Measurements from ENCODE around the gene TENT5A. TPM values are rescaled to one million over a fixed set of nuclear protein-coding genes. Genes with fewer than 3 reads are reported as not detected.

The TENT5A gene
- total RNA-seq, 6 experiments from 2014 or later, result 52.7 to 67.2 (median 62.0) TPM

- peaks cover 83% of the 10 kb centered on the region for H3K4me1 Mint-ChIP-seq (ENCODE audit: low read depth)
- peak overlapping the region; percentile 63; the same call in 1 of the 2 replicates for H3K4me3 Mint-ChIP-seq
- no peak for TF ChIP-seq CTCF (IDR thresholded peaks at IDR 0.05)
- DNase-seq, result no peak
- no peaks in the 10 kb centered on the region for H3K27me3 Mint-ChIP-seq (ENCODE audit: insufficient read depth)
- peak overlapping the region; percentile 78 for H3K27ac Mint-ChIP-seq
- H3K36me3 Mint-ChIP-seq (ENCODE audit: low read depth), result peaks cover 7% of the 10 kb centered on the region; the same call in 1 of the 2 replicates
- H3K9me3 Mint-ChIP-seq, result no peaks in the 10 kb centered on the region
These were observed 10.1 kb upstream of the TENT5A start for GRCh38 chr6:81762606-81763005.

GRCh38 chr6:81762132-81762531, 9.7 kb upstream of the TENT5A start:
- no peak for TF ChIP-seq CTCF (IDR thresholded peaks at IDR 0.05)
- peak overlapping the region; percentile 78 for H3K27ac Mint-ChIP-seq
- peaks cover 81% of the 10 kb centered on the region for H3K4me1 Mint-ChIP-seq (ENCODE audit: low read depth)
- peaks cover 7% of the 10 kb centered on the region; the same call in 1 of the 2 replicates for H3K36me3 Mint-ChIP-seq (ENCODE audit: low read depth)
- no peaks in the 10 kb centered on the region for H3K27me3 Mint-ChIP-seq (ENCODE audit: insufficient read depth)
- DNase-seq, result peak; percentile 20
- H3K4me3 Mint-ChIP-seq, result peak overlapping the region; percentile 63
- no peaks in the 10 kb centered on the region for H3K9me3 Mint-ChIP-seq

GRCh38 chr6:81761197-81761596, 8.7 kb upstream of the TENT5A start:
- Mint-ChIP-seq H3K9me3 (no peaks in the 10 kb centered on the region), H3K4me1 (ENCODE audit: low read depth) (peaks cover 79% of the 10 kb centered on the region), H3K36me3 (ENCODE audit: low read depth) (peaks cover 7% of the 10 kb centered on the region; the same call in 1 of the 2 replicates), H3K4me3 (peak overlapping the region; percentile 57), H3K27me3 (ENCODE audit: insufficient read depth) (no peaks in the 10 kb centered on the region), H3K27ac (peak overlapping the region; percentile 87)
- TF ChIP-seq CTCF (IDR thresholded peaks at IDR 0.05), result no peak
- DNase-seq, result peak; percentile 60

- no peak for DNase-seq
- TF ChIP-seq CTCF (IDR thresholded peaks at IDR 0.05), result no peak
- Mint-ChIP-seq H3K4me3 (no peak overlapping the region), H3K36me3 (ENCODE audit: low read depth) (peaks cover 2% of the 10 kb centered on the region; the same call in 1 of the 2 replicates), H3K27me3 (ENCODE audit: insufficient read depth) (no peaks in the 10 kb centered on the region), H3K27ac (no peak overlapping the region), H3K9me3 (no peaks in the 10 kb centered on the region), H3K4me1 (ENCODE audit: low read depth) (peaks cover 65% of the 10 kb centered on the region)
These were observed 7.3 kb upstream of the TENT5A start for GRCh38 chr6:81759782-81760181.

- H3K36me3 Mint-ChIP-seq (ENCODE audit: low read depth), result no peaks in the 10 kb centered on the region
- no peaks in the 10 kb centered on the region for H3K9me3 Mint-ChIP-seq
- peaks cover 58% of the 10 kb centered on the region for H3K4me1 Mint-ChIP-seq (ENCODE audit: low read depth)
- H3K27ac Mint-ChIP-seq, result no peak overlapping the region
- no peaks in the 10 kb centered on the region for H3K27me3 Mint-ChIP-seq (ENCODE audit: insufficient read depth)
- no peak for TF ChIP-seq CTCF (IDR thresholded peaks at IDR 0.05)
- no peak overlapping the region for H3K4me3 Mint-ChIP-seq
- no peak for DNase-seq
These were observed 5.7 kb upstream of the TENT5A start for GRCh38 chr6:81758221-81758620.

- no peak for DNase-seq
- no peaks in the 10 kb centered on the region; the same call in 1 of the 2 replicates for H3K27me3 Mint-ChIP-seq (ENCODE audit: insufficient read depth)
- H3K27ac Mint-ChIP-seq, result no peak overlapping the region
- no peak overlapping the region for H3K4me3 Mint-ChIP-seq
- peaks cover under 1% of the 10 kb centered on the region for H3K36me3 Mint-ChIP-seq (ENCODE audit: low read depth)
- TF ChIP-seq CTCF (IDR thresholded peaks at IDR 0.05), result no peak
- no peaks in the 10 kb centered on the region for H3K9me3 Mint-ChIP-seq
- peaks cover 43% of the 10 kb centered on the region for H3K4me1 Mint-ChIP-seq (ENCODE audit: low read depth)
These were observed 4.2 kb upstream of the TENT5A start for GRCh38 chr6:81756690-81757089.

All from HFFc6 (cell line).